ENCODE measurements around the gene IL1A.

The IL1A gene

DNA sequence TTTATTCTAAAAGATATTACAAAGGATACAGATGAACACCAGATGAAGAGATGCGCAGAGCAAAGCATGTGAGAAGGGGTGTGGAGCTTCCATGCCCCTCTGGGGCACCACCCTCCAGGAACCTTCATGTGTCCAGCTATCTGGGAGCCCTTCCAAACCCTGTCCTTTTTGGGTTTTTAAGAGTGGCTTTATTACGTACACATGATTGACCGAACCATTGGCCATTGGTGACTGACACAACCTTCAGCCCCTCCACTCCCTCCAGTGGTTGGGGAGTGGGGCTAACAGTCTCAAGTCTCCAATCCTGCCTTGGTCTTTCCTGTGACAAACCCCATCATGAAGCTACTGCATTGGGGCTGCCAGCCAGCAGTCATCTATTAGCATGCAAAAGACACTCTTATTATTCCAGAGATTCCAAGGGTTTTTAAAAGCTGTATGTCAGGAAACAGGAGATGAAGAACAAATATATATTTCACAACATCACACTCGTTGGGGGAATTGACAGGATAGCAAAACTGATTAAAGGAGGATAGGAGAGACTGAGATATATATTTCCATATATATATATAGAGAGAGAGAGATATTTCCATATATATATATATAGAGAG, 32.9 kb upstream of the IL1A start:
- DNase-seq: no peak

DNA sequence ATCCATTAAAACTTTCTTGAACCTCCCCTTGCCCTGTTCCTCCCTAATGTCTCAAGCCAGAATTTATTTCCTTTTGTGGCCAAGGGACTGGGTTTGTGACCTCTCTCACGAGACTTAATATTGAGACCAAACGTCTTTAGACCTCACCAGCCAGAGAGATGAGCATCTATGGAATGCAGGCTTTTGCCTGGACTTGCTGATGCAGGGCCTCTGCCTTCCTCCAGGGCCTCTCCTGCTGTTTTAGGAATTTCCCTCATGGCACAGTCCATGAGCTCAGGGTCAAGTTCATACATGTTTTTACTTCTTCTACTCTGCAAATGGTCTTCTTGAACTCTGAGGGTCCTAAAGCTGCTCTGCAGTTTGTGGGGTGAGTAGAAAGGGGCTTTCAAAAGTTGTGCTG, 30.0 kb upstream of the IL1A start:
- DNase-seq: no peak

DNA sequence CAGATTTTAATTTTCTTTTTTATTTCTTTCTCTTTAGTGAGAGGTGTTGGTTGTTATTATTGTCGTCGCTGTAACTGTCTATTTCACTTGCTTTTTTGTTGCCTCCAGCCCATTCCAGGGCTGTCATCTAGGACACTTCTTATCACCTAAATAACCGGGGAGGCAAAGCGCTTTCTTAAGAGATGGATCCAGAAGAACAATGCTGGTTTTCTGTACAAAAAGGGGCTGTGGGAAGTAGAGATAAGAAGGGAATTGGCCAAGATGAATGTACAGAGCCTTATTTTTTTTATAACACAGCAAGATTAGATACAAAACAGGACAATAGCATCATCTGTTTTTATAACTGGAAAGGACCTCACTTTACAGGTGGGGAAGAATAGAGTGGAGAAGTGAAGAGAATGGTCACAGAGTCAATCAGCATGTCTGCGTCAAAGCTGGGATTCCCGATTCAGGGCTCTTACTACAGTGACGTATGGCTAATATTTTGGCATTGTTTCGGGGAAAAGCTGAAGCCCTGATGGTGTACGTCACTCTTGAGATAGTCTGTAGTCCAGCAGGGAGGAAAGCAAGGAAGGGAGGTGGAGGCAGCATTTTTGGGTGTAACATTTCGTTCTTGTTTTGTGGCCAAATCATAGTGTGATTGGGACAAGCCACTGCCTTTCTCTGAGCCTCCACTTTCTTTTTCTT, 29.1 kb upstream of the IL1A start:
- no peak for DNase-seq

DNA sequence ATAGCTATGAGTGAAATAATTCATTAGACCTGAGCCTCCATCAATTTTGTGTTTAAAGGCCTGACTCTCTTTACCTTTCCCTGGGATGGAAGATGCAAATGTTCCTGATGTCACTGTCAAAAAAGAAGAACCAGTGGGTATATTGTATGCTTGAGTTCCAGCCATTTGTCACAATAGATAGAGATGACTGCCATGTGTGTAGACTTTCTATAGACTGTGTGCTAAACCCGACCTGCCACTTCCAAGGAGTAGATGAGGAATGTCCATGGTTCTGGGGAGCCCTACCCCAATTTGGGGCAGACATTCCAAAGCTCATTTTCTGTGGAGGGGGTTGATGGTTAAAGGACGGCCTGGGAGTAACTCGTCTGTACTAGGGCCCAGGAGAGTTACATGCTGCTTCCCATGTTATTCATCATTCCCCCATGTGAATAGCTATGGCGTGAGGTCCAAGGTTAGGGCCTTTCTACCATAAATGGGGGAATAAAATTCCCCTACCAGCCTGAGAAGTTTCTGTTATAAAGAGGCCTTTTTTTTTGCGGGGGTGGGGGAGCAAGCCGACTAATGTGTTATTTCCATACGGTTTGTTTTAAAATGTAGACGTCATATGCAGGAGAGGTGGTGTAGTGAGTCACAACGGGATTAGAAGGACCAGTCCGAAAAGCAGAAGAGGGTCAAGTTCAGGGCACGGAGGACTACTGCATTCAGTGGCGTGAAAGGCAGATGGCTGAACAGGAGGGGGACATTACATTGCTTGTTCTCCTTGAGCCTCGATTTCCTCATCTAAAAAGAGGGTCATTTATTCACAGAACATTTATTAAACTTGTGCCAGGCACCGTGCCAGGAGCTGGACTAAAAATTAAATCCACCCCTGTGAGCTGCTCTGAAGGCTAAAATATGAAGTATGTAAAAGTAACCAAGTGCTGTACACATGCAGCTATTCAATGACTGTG, 28.3 kb upstream of the IL1A start:
- no peak for DNase-seq

DNA sequence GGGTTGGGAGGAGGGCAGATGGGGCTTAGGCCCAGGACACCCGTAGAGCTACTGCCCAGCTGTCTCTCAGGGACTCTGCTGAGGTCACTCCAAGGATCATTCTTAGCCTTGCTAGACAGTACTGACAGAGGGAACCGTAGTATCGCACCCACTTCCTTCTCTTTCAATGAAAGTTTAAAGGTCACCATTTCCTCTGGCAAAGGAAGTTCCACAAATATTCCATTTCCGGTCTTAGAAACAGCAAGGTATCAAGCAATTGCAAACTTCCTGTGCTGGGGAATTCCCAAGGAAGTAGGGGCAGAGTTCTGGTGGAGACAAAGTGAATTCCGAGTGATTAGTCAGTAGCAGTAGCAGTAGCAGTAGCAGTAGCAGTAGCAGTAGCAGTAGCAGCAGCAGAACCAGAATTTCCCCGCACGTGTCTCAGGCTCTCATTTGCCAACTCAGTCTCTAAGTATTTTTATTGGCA, 27.6 kb upstream of the IL1A start:
- no peak for DNase-seq

GRCh38 chr2:112811276-112811831, 27.1 kb upstream of the IL1A start:
- DNase-seq: no peak

DNA sequence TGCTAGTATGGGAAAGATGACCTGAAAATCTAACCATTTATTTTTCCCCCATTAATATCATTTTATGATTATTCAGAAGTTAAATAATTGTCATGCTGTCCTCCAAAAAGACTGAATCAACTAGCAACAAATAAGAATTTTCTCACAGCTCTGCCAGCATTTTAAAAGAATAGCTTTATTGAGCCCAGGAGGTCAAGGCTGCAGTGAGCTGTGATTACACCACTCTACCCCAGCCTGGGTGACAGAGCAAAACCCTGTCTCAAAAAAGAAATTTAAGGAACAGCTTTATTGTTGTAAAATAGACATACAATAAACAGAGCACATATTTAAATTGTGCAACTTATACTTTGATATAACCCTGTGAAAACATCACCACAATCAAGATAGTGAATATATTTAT, 24.8 kb upstream of the IL1A start:
- DNase-seq: no peak

DNA sequence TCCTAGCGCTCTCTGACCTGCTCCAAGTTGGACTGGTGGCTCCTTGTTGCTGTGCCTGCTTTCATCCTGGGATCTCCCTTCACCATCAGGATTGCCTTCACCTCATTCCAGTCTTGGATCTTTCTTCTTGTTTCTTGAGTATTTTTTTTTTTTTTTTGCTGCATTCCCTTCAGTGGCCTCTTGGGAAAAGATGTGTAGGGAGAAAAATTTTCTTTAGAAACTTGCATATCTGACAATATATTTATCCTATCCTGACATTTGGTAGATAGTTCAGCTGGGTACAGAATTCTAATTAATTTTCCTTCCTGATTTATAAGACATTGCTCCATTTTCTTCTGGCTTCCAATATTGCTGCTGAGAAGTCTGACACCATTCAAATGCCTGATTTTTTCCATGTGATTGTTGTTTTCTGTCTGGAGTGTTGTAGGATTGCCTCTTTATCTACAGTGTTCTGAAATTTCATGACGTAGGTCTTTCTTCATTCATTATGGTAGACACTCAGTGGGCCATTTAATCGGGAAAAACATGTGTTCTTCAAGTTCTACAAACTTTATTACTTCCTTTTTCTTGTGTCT, 23.0 kb upstream of the IL1A start:
- no peak for DNase-seq

- DNase-seq: no peak
Measured at GRCh38 chr2:112805542-112805941, 21.2 kb upstream of the IL1A start.

- DNase-seq: no peak
Measured at GRCh38 chr2:112803691-112804521, 19.6 kb upstream of the IL1A start.

DNA sequence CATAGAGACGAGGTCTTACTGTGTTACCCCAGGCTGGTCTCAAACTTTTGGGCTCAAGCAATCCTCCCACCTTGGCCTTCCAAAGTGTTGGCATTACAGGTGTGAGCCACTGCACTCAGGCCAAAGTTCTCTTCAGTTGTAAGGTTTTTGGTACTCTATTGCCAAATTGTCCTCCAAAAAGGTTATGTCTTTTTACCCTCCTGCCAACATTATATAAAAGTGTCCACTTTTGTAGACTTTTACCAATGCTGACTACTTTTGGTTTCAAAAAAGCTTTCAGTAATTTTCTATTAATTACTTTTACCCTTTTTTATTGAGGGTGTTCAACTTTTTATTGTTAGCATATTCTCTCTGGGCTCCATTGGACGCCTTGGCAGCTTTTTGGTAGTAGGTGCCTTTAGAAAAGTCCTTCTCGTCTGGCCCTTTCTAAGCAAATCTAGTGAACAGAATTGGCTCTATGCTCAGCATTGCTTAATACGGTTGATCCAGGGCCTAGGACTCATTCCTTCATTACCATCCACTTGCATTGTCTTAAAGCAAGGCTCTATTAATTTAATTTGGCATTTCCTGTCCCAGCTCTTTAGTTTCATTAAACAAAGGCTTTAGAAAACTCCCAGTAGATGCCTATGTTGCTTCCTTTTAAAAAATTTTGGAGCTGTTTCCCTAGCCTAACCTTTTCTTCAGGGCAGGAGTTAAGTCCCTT, 16.7 kb upstream of the IL1A start:
- no peak for DNase-seq

DNA sequence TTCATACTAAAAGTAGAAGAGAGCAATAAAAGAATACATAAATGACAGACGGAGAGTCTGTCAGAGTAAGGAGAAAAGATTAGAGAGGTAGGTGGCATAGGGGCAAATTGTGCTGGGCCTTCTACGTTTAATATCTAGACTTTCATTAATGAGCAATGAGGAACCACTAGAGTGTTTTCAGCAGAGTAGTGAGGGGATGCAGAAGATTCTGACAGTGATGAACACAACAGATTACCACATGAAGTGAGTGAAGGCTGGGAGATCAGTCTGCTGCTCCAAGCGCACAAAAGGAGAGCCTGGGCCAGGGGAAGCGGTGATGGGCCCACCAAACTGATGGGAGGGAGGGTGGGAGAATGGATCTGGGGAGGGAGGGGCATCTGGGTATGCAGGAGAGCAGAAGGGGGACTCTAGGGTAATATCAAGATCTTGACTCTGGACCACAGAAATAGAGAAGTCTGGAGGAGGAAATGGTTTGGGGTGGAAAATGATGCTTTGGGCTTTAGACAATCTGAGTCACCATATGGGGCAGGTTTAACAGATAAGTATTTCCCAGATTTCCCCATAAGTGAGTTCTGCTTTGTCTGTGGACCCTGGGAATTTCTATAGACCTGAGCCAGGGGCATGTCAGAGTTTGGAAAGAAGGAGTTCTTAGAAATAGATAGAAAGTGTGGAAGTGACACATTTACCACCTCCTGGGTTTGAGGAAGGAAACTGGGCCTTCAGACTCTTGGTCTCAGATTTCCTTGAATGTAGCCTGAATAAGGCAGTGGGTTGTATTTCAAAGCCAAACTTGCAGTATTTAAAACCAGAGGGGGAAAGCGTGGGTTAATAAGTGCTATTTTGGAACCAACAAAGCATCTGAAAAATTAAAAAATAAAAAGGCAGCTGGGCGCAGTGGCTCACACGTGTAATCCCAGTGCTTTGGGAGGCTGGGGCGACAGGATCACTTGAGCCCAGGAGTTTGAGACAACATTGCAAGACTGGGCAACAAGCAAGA, 15.0 kb upstream of the IL1A start:
- no peak for DNase-seq

GRCh38 chr2:112796486-112796885, 12.2 kb upstream of the IL1A start:
- no peak for DNase-seq

DNA sequence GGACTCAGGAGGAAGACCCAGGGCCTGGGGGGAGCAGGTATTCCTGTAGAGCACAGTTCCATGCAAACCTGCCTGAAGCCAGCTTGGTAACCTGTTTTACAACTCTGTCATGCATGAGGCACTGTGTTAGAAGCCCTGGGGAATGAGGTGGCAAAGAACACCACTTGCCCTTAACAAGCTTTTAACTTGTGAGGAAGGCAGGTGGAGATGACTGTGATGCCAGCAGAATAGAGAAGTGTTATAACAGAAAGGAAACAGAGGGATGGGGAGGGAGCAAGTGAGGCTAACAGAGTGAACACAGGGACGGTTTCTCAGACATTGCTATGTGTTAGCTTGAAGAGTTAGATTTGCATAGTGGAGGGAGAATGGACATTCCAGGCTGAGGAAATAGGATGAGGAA, 11.5 kb upstream of the IL1A start:
- no peak for DNase-seq

DNA sequence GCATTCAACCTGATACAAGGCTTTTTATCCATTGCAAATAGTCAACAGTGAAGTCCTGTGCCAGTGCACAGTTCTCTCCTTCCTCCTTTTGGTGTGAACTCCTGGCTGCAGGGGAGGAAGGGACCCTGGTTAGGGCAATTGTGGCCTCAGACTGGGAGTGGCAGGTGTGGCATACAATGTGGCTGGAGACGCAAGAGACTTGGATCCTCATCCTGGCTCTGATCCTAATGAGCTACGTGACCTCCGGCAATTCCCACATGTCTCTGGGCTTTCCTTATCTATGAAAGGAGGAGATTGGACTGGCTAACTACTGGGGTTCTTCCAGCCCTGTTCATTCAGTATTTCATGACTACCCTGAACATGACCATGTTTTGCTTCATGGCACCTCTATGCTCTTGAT, 10.5 kb upstream of the IL1A start:
- no peak for DNase-seq

- DNase-seq: no peak
Measured at GRCh38 chr2:112794131-112794733, 9.9 kb upstream of the IL1A start.

- no peak for DNase-seq
Measured at GRCh38 chr2:112793449-112793978, 9.2 kb upstream of the IL1A start.

DNA sequence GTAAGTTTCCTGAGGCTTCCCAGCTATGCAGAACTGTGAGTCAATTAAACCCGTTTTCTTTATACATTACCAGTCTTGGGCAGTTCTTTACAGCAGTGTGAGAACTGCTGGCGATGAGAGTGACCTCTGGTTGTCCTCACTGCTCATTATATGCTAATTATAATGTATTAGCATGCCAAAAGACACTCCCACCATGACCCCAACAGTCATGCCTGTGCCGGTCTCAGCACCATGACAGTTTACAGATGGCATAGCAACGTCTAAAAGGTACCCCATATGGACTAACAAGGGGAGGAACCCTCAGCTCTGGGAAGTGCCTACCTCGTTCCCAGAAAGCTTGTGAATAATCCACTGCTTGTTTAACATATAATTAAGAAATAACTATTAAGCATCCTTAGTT, 8.1 kb upstream of the IL1A start:
- DNase-seq: no peak

- no peak for DNase-seq
Measured at GRCh38 chr2:112791693-112792230, 7.5 kb upstream of the IL1A start.
